Stimulated activated CD4-positive, alpha-beta T cell treated with anti-CD3 and anti-CD28 coated beads, Interleukin-4, amount 100 ng/mL, for 48 hours (primary cell): ENCODE results near the gene NR3C2.
"Not testable (repeated sequence)": the region's sequence is repeated elsewhere in the genome, so short reads cannot be mapped to it uniquely, and the experiment has no call there.

Experiments
- DNase-seq, 2 donors: peaks; one replicate each; pipeline ENCODE4 v3.0.0-alpha.2; 2020; ENCODE audit warnings: low read depth in 2 of 2

NR3C2 gene

DNA sequence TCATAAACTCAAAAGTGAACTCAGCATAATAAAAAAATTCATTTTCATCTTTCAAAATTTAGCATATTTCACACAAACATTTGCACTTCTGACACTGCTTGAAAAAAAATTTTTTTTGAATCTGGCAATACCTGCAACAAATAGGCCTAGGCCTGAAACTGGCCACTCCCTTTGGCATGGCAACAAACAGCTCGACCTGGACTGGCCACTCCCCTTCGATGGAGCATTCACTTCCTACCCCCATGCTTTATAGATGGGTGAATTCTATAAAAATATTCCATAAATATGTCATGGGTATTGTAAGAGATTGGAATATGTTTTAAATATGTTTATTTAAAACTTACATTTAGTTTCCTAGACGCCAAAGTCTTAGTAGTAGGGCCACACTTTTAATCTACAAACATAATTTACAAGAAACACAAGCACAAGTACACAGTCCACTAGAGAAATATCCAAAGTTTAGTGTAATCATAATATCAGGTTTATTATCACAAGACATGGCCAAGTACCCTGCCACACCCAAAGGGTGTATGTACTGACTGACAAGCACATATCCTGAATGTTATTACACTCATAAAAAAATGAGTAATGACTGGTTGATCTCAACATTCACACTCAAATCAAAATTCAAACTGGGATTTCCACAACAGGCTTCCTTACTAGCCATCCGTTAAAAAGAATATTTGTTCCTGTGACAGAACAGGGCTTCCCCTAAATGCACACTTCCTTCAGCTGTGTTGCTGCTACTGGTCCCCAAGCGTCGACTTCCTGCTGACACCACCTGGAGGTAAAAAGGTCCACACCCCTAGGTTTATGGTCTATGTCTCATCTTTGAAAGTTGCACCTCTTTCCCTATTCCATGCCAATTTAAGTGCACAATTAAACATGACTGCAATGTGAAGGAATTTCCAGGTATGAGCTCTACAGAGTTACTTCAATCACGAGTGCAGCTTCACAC, 271.5 kb downstream of the NR3C2 start:
- no peak for DNase-seq

DNA sequence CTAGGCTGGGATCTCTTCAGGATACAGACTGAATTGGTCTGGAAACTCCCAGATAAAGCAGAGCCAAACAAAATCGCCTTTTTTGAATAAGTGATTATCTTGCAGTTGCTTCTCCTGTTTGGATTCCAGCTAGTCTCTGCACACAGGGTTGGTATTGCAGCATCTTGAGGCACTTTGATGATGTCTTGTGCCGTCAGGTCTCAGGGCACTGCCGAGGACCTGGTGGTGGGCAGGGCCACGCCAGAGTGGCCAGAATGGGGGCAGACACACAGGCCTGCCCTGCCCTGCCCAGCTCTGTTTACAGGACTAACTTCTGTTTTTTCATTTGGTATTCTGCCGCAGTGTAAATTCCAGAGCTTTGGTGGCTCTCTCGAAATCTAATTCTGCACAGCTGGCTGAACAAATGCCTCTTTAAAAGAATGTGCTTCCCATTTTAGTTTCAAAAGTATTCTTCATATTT, 276.1 kb downstream of the NR3C2 start:
- DNase-seq, result no peak

DNA sequence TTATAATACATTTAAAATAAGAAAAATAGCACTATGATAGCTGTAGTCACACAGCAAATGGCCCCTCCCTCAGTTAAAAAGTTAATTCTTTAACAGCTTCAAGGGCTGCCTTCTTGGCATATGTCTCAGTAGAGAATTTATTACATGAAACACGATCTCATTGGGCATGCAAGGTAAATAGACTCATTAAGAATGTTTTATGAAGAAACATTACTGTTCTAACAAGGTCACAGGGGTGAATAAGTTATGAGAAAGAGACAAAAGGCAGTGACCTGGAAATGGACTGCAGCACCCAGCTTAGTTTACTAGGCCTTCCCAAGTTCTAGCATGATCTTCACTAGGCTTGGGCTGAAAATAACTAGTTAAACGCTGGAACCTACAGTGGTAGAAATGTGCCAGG, 277.7 kb downstream of the NR3C2 start:
- DNase-seq, result no peak

DNA sequence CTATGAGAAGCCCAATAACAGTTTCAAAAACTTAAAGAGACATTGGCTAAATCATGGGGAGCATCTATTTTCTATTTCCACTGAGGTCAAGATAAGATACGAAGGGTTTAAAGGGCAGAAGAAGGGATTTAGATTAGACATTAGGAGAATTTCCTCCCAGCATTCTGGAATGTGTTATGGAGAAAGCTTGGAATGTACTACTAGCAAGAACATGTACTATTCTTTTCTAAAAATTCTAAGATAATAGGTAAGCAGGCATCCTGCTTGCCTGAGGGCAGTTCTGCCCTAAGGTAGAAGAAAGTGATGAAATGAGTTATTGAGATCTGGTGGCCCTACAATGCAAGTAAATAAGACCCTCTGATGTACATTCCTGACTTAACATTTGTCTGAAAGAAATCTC, 279.2 kb downstream of the NR3C2 start:
- no peak for DNase-seq

- no peak for DNase-seq
These were observed 279.7 kb downstream of the NR3C2 start for GRCh38 chr4:148162519-148162918.

GRCh38 chr4:148161601-148162000, 280.6 kb downstream of the NR3C2 start:
- no peak for DNase-seq

DNA sequence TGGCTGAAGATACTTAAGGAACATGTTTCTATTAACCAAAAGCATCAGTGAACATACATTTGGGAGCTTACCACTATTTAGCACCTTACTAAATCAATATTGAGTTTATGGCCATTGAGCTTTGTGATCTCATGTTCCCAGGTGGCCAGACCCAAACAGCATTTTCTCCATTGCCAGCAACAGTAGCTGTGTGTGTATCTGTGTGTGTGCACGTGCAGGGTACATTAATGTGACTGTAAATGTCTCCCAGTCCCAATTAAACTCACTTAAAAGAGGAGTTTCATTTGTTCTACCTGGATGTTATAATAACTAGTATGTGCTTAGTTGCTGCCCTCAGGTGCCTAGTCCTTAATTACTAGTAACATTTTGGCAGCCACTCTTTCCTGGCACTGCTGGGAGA, 282.4 kb downstream of the NR3C2 start:
- no peak for DNase-seq

DNA sequence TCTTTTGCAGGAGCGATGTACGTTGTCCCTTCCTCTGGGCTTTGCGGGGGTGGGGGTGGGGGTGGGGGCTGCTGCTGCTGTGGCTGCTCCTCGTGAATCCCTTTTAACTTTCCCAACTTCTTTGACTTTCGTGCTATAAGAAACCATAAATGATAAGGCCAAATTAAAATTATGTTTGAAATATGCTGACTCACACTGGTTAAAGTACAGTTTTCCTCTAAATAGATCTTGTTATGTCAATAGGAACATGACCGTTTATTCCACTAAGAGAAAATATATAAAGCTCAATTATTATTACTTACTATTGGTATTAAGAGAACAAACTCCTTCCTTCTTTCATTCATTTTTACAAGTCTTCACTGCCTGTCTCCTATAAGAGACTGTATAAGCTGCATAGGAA, 287.4 kb downstream of the NR3C2 start:
- DNase-seq, result no peak

- DNase-seq, result no peak
These were observed 289.2 kb downstream of the NR3C2 start for GRCh38 chr4:148152868-148153625.

DNA sequence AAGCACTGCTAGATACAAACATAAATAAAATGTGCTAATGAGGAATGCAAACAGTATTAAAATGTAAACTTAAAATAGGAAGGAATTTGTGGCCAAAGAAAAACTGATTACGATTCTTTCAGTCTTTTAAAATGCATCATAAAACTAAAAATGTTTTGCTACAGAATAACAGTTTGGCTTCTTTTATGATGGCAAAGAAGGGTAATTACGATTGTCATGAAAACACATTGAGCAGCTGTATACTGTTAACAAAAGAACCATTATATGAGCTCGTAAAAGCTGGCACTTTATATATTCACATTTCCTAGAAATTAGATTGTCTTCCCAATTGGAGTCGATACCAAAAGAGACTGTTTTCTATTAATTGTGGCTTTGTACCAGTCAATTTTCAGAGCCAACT, 290.4 kb downstream of the NR3C2 start:
- no peak for DNase-seq

DNA sequence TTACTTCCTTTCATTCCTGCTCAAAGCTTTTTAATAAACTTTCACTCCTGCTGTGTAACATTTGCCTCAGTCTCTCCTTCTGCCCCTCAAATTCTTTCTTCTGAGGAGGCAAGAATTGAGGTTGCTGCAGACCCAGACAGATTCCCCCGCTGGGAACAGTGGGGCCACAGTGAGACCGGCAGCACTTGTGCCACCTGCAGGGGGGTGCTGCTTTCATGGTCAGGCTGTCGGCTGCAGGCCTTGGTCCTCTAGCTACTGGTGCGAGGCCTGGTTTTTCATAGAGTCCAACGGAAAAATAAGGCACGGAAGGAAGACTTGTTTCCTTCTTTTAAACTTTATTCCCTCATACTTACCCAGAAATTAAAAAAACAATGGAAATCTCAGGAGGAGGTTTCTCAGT, 296.7 kb downstream of the NR3C2 start:
- DNase-seq, result no peak

- no peak for DNase-seq
These were observed 299.0 kb downstream of the NR3C2 start for GRCh38 chr4:148143174-148143573.

GRCh38 chr4:148141501-148141900, 300.7 kb downstream of the NR3C2 start:
- DNase-seq, result no peak

GRCh38 chr4:148126825-148127224, 315.4 kb downstream of the NR3C2 start:
- no peak for DNase-seq

GRCh38 chr4:148124512-148124911, 317.7 kb downstream of the NR3C2 start:
- DNase-seq, result no peak

GRCh38 chr4:148123161-148123560, 319.1 kb downstream of the NR3C2 start:
- not testable (repeated sequence) for DNase-seq

DNA sequence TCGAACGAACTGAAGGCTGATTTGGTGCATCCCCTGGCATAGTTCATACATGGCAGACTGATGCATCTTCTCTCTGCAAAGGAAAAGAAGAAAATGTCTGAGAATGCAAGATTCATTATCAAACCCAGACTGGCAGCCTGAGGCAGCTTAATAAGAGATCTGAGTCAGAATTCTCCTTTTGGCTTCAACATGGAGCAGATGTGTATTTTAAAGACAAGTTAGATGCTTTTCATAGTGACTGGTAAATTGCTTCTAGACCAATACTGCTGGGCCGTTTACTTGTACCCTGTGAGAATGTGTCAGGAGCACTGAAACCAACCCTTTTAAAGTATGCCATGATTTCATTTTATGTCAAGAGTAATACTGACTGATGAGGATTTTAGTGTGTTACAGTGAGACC, 322.0 kb downstream of the NR3C2 start:
- DNase-seq, result no peak

GRCh38 chr4:148118633-148119032, 323.6 kb downstream of the NR3C2 start:
- DNase-seq, result no peak

DNA sequence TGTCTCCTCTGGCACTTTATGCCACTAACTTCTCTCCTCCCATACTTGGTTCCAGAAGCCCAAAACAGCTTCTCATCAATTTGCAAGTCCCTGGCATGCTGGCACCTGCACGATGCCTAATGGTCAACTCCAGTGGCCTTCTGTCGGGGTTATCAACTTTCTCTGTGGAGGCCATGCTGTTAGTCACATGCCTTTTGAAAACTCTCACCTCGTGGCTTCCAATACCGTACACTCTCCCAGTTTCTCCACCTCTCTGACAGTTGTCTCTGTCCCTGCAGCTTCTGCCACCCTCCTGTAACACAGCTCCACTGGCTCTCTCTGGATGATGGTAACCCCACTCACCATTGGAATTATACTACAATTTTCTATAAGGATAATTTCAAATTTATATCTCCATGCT, 324.0 kb downstream of the NR3C2 start:
- no peak for DNase-seq

DNA sequence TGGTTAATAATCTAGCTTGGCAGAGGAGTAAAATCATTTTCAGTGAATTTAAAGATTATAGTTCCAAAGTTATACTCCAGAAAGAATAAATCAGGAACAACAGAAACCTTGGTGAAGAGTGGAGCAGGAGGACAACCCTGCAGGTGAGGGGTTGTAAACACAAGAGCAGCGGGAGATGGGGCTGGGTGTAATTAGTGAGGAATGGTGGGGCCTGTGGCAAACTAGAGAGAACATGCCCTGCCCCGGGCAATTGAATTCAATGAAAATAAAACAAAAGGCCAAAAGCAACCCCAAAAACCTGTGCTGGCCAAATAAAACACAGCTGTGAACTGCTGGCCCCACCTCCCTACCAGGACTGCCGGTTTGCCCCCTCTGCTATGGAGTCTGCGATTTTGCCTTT, 325.2 kb downstream of the NR3C2 start:
- no peak for DNase-seq

DNA sequence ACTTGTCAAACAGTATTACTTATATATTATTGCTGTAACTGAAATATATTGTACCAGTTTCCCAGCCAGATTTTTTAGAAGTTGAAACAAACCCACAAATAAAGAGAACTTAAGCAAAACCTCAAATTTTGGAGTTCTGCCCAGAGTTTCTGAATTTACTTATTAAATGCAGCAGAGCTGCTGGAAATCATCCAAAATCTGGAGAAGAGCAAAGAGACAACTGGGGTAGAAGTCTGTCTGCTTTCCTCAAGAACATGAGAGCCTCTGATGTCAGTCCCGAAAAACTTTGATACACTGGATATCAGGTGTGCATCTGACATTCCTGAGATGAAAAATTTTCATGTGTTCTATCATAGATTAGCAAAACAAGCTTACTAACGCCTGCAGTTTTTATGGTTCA, 325.9 kb downstream of the NR3C2 start:
- no peak for DNase-seq

GRCh38 chr4:148114436-148114835, 327.8 kb downstream of the NR3C2 start:
- no peak for DNase-seq
